Spleen (tissue), 11 donors: ENCODE measurements around the gene NLK. TPM values are rescaled to one million over a fixed set of nuclear protein-coding genes. Genes with fewer than 3 reads are reported as not detected.

ENCODE experiments used
- DNase-seq: peaks from one replicate; pipeline ENCODE4 v3.0.0-alpha.2; 2020
- H3K27ac ChIP-seq, 8 donors: fragments of 200-600 bp; sonication (generic) in 7 of 8; 1 replicate in 4 of 8; 2 replicates in 4 of 8; pipeline versions ENCODE4 v1.5.0 to v1.8.0; 2016 to 2021; ENCODE audit warnings: inconsistent platforms in 4 of 8, mild to moderate bottlenecking in 4 of 8, moderate library complexity in 1 of 8
- H3K27me3 ChIP-seq, 7 donors: fragments of 200-600 bp; sonication (generic) in 6 of 7; replicated peaks in 1 of 7; 1 replicate in 4 of 7; 2 replicates in 3 of 7; pipeline versions ENCODE4 v1.5.0 to v1.8.0; 2016 to 2021; ENCODE audit warnings: inconsistent platforms in 3 of 7, mild to moderate bottlenecking in 1 of 7
- H3K36me3 ChIP-seq, 6 donors: fragments of 200-600 bp; sonication (generic) in 5 of 6; 1 replicate in 4 of 6; 2 replicates in 2 of 6; pipeline versions ENCODE4 v1.5.0 to v1.8.0; 2016 to 2021; ENCODE audit warnings: inconsistent platforms in 2 of 6
- H3K4me1 ChIP-seq, 6 donors: fragments of 200-600 bp; sonication (generic) in 5 of 6; 1 replicate in 3 of 6; 2 replicates in 3 of 6; pipeline versions ENCODE4 v1.5.0 to v1.8.0; 2016 to 2021; ENCODE audit warnings: inconsistent platforms in 3 of 6
- H3K4me3 ChIP-seq, 8 donors: fragments of 200-600 bp; sonication (generic) in 7 of 8; 1 replicate in 4 of 8; 2 replicates in 4 of 8; pipeline versions ENCODE4 v1.5.0 to v1.8.0; 2016 to 2021; ENCODE audit warnings: inconsistent platforms in 4 of 8, mild to moderate bottlenecking in 4 of 8, moderate library complexity in 2 of 8
- H3K9me3 ChIP-seq, 8 donors: fragments of 200-600 bp; sonication (generic) in 7 of 8; 1 replicate in 4 of 8; 2 replicates in 4 of 8; pipeline versions ENCODE4 v1.5.0 to v1.8.0; 2016 to 2021; ENCODE audit warnings: inconsistent platforms in 4 of 8
- POLR2A ChIP-seq, 3 donors: fragments of 450-650 bp; IDR thresholded peaks; one replicate each; pipeline ENCODE4 v1.5.1; 2017; ENCODE audit warnings: antibody characterized with exemption in 3 of 3, mild to moderate bottlenecking in 1 of 3
- POLR2AphosphoS5 ChIP-seq, 3 donors: sonication (generic); formaldehyde crosslinking; IDR thresholded peaks; one replicate each; pipeline ENCODE4 v1.5.1; 2017; ENCODE audit warnings: antibody characterized with exemption in 3 of 3
- WGBS, 5 donors: extraction: QIAGEN DNeasy Blood & Tissue Kit in 3 of 5; methylation state at CpG; one replicate each; pipeline versions ENCODE4 v1.1.5 to v1.1.7; 2013 to 2018; 5-methylcytosine and 5-hydroxymethylcytosine counted together
- intact Hi-C: fragments of 100-400 bp; cut with DNase I; formaldehyde crosslinking; loops from one replicate; pipeline ENCODE4 v1.15.0; 2023; ENCODE audit warnings: low total_unique reads
- polyA plus RNA-seq, 3 donors: library from polyadenylated mRNA; stranded (reverse); fragments of 200-250 nt; gene quantifications; one replicate each; pipeline ENCODE4 v1.2.1, GENCODE V29; 2013
- total RNA-seq, 7 donors: library from RNA; depleted of rRNA in 3 of 7; stranded (reverse); fragments of >200 nt in 3 of 7; fragmentation: NEBNext Ultra II Directional in 4 of 7; extraction: Animal tissue kit (Norgen Biotek cat#: 25700) in 4 of 7; gene quantifications; one replicate each; pipeline versions ENCODE4 v1.1.0 to v1.2.1, GENCODE V29; 2016 to 2021
- TF ChIP-seq, protein P1 (sequence below), 11 experiments: fragments of 200-600 bp in 7 of 11; fragments of 450-650 bp in 4 of 11; sonication (generic) in 4 of 11; IDR thresholded peaks in 8 of 11; conservative IDR thresholded peaks in 3 of 11; 1 replicate in 7 of 11; 2 replicates in 4 of 11; pipeline versions ENCODE4 v1.4.0 to v1.8.0; 2016 to 2021; ENCODE audit warnings: antibody characterized with exemption in 11 of 11, inconsistent platforms in 4 of 11, mild to moderate bottlenecking in 1 of 11
- donor health status: healthy with polysubstance abuse.
- donor health status: DM: no; HTN: no; CAD: no; lungs with moderate emphysema.
- donor health status: DM: no; HTN: no; CAD: no.
- donor health status: Bipolar disorder and iron deficiency.
- donor health status: healthy.
- donor health status: DM: no; HTN: no; CAD: no.
- donor health status: DM: yes; HTN: yes; CAD: no.

The NLK gene
- total and polyA plus RNA-seq, 10 donors = 12.6 to 49.4 (median 34.3) TPM

- TF ChIP-seq POLR2AphosphoS5 (IDR thresholded peaks at IDR 0.05) = no peak
- TF ChIP-seq, protein P1, sequence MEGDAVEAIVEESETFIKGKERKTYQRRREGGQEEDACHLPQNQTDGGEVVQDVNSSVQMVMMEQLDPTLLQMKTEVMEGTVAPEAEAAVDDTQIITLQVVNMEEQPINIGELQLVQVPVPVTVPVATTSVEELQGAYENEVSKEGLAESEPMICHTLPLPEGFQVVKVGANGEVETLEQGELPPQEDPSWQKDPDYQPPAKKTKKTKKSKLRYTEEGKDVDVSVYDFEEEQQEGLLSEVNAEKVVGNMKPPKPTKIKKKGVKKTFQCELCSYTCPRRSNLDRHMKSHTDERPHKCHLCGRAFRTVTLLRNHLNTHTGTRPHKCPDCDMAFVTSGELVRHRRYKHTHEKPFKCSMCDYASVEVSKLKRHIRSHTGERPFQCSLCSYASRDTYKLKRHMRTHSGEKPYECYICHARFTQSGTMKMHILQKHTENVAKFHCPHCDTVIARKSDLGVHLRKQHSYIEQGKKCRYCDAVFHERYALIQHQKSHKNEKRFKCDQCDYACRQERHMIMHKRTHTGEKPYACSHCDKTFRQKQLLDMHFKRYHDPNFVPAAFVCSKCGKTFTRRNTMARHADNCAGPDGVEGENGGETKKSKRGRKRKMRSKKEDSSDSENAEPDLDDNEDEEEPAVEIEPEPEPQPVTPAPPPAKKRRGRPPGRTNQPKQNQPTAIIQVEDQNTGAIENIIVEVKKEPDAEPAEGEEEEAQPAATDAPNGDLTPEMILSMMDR (IDR thresholded peaks at IDR 0.05 in 8 of 11, conservative IDR thresholded peaks at IDR 0.05 in 3 of 11) = no peak
- TF ChIP-seq POLR2A (IDR thresholded peaks at IDR 0.05) = no peak
- H3K4me3 ChIP-seq = no peak overlapping the region
- no peak overlapping the region for H3K27ac ChIP-seq
- no peaks in the 10 kb centered on the region for H3K36me3 ChIP-seq
- peaks cover 0 to 13% (median 0%) of the 10 kb centered on the region in 7 donors for H3K27me3 ChIP-seq
- no peak for DNase-seq
- H3K9me3 ChIP-seq = no peaks in the 10 kb centered on the region
- intact Hi-C loops = no loop called here
- H3K4me1 ChIP-seq = no peaks in the 10 kb centered on the region
- WGBS, 5 donors = 76 to 89% (median 82%) methylated on average over 4 of the region's 4 CpGs
Measured at GRCh38 chr17:28018439-28019070, 23.9 kb upstream of the NLK start.

- DNase-seq = no peak
- H3K4me1 ChIP-seq = no peaks in the 10 kb centered on the region
- 53 to 86% (median 65%) methylated on average over 1 of the region's 1 CpG for WGBS, 5 donors
- no peak overlapping the region for H3K4me3 ChIP-seq
- TF ChIP-seq POLR2AphosphoS5 (IDR thresholded peaks at IDR 0.05) (no peak), POLR2A (IDR thresholded peaks at IDR 0.05) (no peak)
- TF ChIP-seq, protein P1 (IDR thresholded peaks at IDR 0.05 in 8 of 11, conservative IDR thresholded peaks at IDR 0.05 in 3 of 11) = no peak
- no peak overlapping the region for H3K27ac ChIP-seq
- no peaks in the 10 kb centered on the region for H3K9me3 ChIP-seq
- intact Hi-C loops = no loop called here
- no peaks in the 10 kb centered on the region for H3K36me3 ChIP-seq
- H3K27me3 ChIP-seq = peaks cover 0 to 13% (median 0%) of the 10 kb centered on the region in 7 donors
Measured at GRCh38 chr17:28020515-28020914, 22.0 kb upstream of the NLK start.

DNA sequence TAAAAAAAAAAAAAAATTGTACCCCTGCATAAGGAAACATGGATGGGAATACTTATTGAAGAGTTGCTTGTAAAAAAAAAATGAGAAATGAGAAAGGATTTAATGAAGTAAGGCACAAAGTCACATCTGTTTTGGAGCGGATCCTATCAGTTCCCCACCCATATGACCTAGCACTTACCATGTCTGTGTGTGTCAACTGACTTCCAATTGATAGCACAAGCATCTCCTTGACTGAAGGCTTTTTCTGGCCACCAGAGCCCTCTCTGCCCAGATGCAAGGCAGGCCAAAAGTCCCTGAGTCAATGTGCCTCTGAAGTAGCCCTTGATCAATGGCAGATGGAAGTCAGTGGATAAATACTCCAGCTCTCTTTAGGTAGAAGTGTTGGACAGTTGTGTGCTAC lies 13.4 kb upstream of the NLK start:
- Histone ChIP-seq H3K4me1 (peaks cover 0 to 8% (median 4%) of the 10 kb centered on the region in 6 donors), H3K27ac (no peak overlapping the region), H3K27me3 (no peaks in the 10 kb centered on the region), H3K36me3 (no peaks in the 10 kb centered on the region), H3K9me3 (no peaks in the 10 kb centered on the region), H3K4me3 (no peak overlapping the region)
- 93 to 98% (median 97%) methylated on average over 1 of the region's 1 CpG for WGBS, 5 donors
- intact Hi-C loops = no loop called here
- TF ChIP-seq, protein P1 (IDR thresholded peaks at IDR 0.05 in 8 of 11, conservative IDR thresholded peaks at IDR 0.05 in 3 of 11) = no peak
- TF ChIP-seq POLR2AphosphoS5 (IDR thresholded peaks at IDR 0.05) (no peak), POLR2A (IDR thresholded peaks at IDR 0.05) (no peak)
- no peak for DNase-seq

DNA sequence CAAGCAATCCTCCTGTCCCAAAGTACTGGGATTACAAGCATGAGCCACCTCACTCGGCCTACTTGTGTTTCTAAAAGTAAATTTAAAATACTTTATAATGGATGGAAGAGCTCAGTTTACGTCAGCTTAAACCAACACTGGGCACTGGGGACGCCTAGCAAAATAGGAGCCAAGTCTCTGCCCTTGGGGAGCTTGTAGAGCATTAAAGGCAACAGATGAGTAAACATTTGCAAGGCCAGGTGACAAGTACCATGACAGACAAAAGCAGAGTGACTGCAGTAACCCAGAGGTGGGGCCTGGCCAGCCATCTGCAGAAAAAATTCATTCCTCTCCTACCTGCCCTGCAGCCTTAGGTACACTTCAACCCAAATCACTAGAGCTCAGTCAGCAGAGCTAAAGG lies 12.1 kb upstream of the NLK start:
- DNase-seq = no peak

More for the DNA sequence above, 12.1 kb upstream of the NLK start:
- Histone ChIP-seq H3K4me1 (peaks cover 0 to 14% (median 8%) of the 10 kb centered on the region in 6 donors), H3K4me3 (no peak overlapping the region), H3K27ac (no peak overlapping the region), H3K27me3 (no peaks in the 10 kb centered on the region), H3K36me3 (no peaks in the 10 kb centered on the region), H3K9me3 (no peaks in the 10 kb centered on the region)
- 87 to 92% (median 88%) methylated on average over 3 of the region's 3 CpGs for WGBS, 5 donors
- intact Hi-C loops = no loop called here
- TF ChIP-seq POLR2A (IDR thresholded peaks at IDR 0.05) (no peak), POLR2AphosphoS5 (IDR thresholded peaks at IDR 0.05) (no peak)
- TF ChIP-seq, protein P1 (IDR thresholded peaks at IDR 0.05 in 8 of 11, conservative IDR thresholded peaks at IDR 0.05 in 3 of 11) = no peak
